ENCODE measurements around the gene METTL14. TPM values are rescaled to one million over a fixed set of nuclear protein-coding genes. Genes with fewer than 3 reads are reported as not detected.

Gene METTL14
- total and polyA plus RNA-seq, 7 donors, result 5.2 to 32.5 (median 19.3) TPM

GRCh38 chr4:118676128-118676527 is 9.1 kb upstream of the METTL14 start:
- Histone ChIP-seq H3K27me3 (ENCODE audit: insufficient read depth in 3 of 3, low read length in 2 of 3) (no peaks in the 10 kb centered on the region), H3K36me3 (ENCODE audit: insufficient read depth in 1 of 2, low read depth in 1 of 2) (no peaks in the 10 kb centered on the region), H3K27ac (no peak overlapping the region), H3K4me1 (no peaks in the 10 kb centered on the region), H3K9me3 (no peaks in the 10 kb centered on the region), H3K4me3 (no peak overlapping the region)
- TF ChIP-seq, protein P1, sequence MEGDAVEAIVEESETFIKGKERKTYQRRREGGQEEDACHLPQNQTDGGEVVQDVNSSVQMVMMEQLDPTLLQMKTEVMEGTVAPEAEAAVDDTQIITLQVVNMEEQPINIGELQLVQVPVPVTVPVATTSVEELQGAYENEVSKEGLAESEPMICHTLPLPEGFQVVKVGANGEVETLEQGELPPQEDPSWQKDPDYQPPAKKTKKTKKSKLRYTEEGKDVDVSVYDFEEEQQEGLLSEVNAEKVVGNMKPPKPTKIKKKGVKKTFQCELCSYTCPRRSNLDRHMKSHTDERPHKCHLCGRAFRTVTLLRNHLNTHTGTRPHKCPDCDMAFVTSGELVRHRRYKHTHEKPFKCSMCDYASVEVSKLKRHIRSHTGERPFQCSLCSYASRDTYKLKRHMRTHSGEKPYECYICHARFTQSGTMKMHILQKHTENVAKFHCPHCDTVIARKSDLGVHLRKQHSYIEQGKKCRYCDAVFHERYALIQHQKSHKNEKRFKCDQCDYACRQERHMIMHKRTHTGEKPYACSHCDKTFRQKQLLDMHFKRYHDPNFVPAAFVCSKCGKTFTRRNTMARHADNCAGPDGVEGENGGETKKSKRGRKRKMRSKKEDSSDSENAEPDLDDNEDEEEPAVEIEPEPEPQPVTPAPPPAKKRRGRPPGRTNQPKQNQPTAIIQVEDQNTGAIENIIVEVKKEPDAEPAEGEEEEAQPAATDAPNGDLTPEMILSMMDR (IDR thresholded peaks at IDR 0.05), result no peak
- 67 to 75% (median 73%) methylated on average over 2 of the region's 2 CpGs for WGBS, 3 donors
- ATAC-seq, result no peak
- DNase-seq, result no peak
- intact Hi-C loops (cut with DNase I), result loop anchor here in 1 of 2 donors (10.0 kb wide), 1 partner anchor 51 kb away; no protein-coding TSS in a partner anchor

DNA sequence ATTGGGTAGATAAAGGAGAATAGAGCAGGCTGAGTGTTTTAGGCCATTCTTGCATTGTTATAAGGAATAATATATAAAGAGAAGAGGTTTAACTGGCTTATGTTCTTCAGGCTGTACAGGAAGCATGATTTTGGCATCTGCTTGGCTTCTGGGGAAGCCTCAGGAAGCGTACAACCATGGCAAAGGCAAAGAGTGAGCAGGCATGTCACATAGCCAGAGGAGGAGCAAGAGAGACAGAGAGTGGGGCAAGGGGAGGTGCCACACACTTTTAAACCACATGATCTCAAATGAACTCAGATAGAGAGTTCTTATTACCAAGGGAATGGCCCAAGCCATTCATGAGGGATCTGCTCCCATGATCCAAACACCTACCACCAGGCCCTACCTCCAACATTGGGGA is 4.4 kb upstream of the METTL14 start:
- ATAC-seq, result no peak
- intact Hi-C loops (cut with DNase I), result loop anchor here in 1 of 2 donors (5.0 kb wide), 1 partner anchor 399 kb away; no protein-coding TSS in a partner anchor

GRCh38 chr4:118682928-118683327 is 2.3 kb upstream of the METTL14 start:
- Histone ChIP-seq H3K36me3 (ENCODE audit: insufficient read depth in 1 of 2, low read depth in 1 of 2) (peaks cover 0 to 2% of the 10 kb centered on the region in 2 donors), H3K9me3 (no peaks in the 10 kb centered on the region), H3K4me3 (no peak overlapping the region), H3K27me3 (ENCODE audit: insufficient read depth in 3 of 3, low read length in 2 of 3) (no peaks in the 10 kb centered on the region), H3K4me1 (peaks cover 18% of the 10 kb centered on the region), H3K27ac (no peak overlapping the region)
- 0 to 25% (median 17%) methylated on average over 1 of the region's 1 CpG for WGBS, 3 donors
- ATAC-seq (no peak), DNase-seq (no peak)
- TF ChIP-seq, protein P1 (IDR thresholded peaks at IDR 0.05), result peak; percentile 27
- intact Hi-C loops (cut with DNase I), result loop anchor here in 1 of 2 donors (5.0 kb wide), 1 partner anchor 401 kb away; no protein-coding TSS in a partner anchor

More for the DNA sequence above, 4.4 kb upstream of the METTL14 start:
- Histone ChIP-seq H3K4me1 (no peaks in the 10 kb centered on the region), H3K36me3 (ENCODE audit: insufficient read depth in 1 of 2, low read depth in 1 of 2) (no peaks in the 10 kb centered on the region), H3K27me3 (ENCODE audit: insufficient read depth in 3 of 3, low read length in 2 of 3) (no peaks in the 10 kb centered on the region), H3K4me3 (no peak overlapping the region), H3K9me3 (no peaks in the 10 kb centered on the region), H3K27ac (no peak overlapping the region)
- TF ChIP-seq, protein P1 (IDR thresholded peaks at IDR 0.05), result no peak
- WGBS, 3 donors, result 53 to 63% (median 61%) methylated on average over 1 of the region's 1 CpG
- DNase-seq, result no peak

GRCh38 chr4:118683513-118683912 is 1.7 kb upstream of the METTL14 start:
- no peak for ATAC-seq
- no peak for DNase-seq
- TF ChIP-seq, protein P1 (IDR thresholded peaks at IDR 0.05), result no peak
- 10 to 26% (median 15%) methylated on average over 2 of the region's 2 CpGs for WGBS, 3 donors
- Histone ChIP-seq H3K4me3 (no peak overlapping the region), H3K27me3 (ENCODE audit: insufficient read depth in 3 of 3, low read length in 2 of 3) (no peaks in the 10 kb centered on the region), H3K36me3 (ENCODE audit: insufficient read depth in 1 of 2, low read depth in 1 of 2) (peaks cover 0 to 7% of the 10 kb centered on the region in 2 donors), H3K9me3 (no peaks in the 10 kb centered on the region), H3K27ac (no peak overlapping the region), H3K4me1 (peaks cover 18% of the 10 kb centered on the region)
- intact Hi-C loops (cut with DNase I), result loop anchor here in 1 of 2 donors (5.0 kb wide), 1 partner anchor 401 kb away; no protein-coding TSS in a partner anchor

GRCh38 chr4:118703118-118703517 is 17.9 kb downstream of the METTL14 start:
- Histone ChIP-seq H3K27me3 (ENCODE audit: insufficient read depth in 3 of 3, low read length in 2 of 3) (no peaks in the 10 kb centered on the region), H3K9me3 (no peaks in the 10 kb centered on the region), H3K4me3 (no peak overlapping the region), H3K27ac (no peak overlapping the region), H3K4me1 (no peaks in the 10 kb centered on the region), H3K36me3 (ENCODE audit: insufficient read depth in 1 of 2, low read depth in 1 of 2) (peaks cover 12 to 98% of the 10 kb centered on the region in 2 donors)
- WGBS, 3 donors, result 49 to 98% (median 96%) methylated on average over 2 of the region's 2 CpGs
- ATAC-seq (no peak), DNase-seq (no peak)
- intact Hi-C loops (cut with DNase I), result no loop called here
- TF ChIP-seq, protein P1 (IDR thresholded peaks at IDR 0.05), result no peak
